Left ventricle myocardium inferior (tissue), 1 donor: Measurements from ENCODE around the gene DTWD2. TPM values are rescaled to one million over a fixed set of nuclear protein-coding genes. Genes with fewer than 3 reads are reported as not detected.
"Not testable (repeated sequence)": the region's sequence is repeated elsewhere in the genome, so short reads cannot be mapped to it uniquely, and the experiment has no call there.

Experiments used
- DNase-seq: peaks from one replicate; pipeline ENCODE4 v3.0.0-alpha.2; 2020
- H3K27ac ChIP-seq: fragments of 200-600 bp; replicated peaks from 2 replicates; pipeline ENCODE4 v1.8.0; 2021
- H3K27me3 ChIP-seq: fragments of 200-600 bp; 2 replicates; pipeline ENCODE4 v1.8.0; 2021; ENCODE audit warnings: low read depth
- H3K36me3 ChIP-seq: fragments of 200-600 bp; 2 replicates; pipeline ENCODE4 v1.8.0; 2021
- H3K4me1 ChIP-seq: fragments of 200-600 bp; 2 replicates; pipeline ENCODE4 v1.8.0; 2021
- H3K4me3 ChIP-seq: fragments of 200-600 bp; 2 replicates; pipeline ENCODE4 v1.8.0; 2021; ENCODE audit warnings: mild to moderate bottlenecking, moderate library complexity
- H3K9me3 ChIP-seq: fragments of 200-600 bp; replicated peaks from 2 replicates; pipeline ENCODE4 v1.8.0; 2021
- intact Hi-C: fragments of 100-400 bp; cut with micrococcal nuclease; formaldehyde crosslinking; loops from one replicate; pipeline ENCODE4 v1.11.0; 2022
- total RNA-seq: library from RNA; stranded (reverse); fragmentation: NEBNext Ultra II Directional; extraction: Animal tissue kit (Norgen Biotek cat#: 25700); gene quantifications from one replicate; pipeline ENCODE4 v1.2.1, GENCODE V29; 2021
- TF ChIP-seq, protein P1 (sequence below): fragments of 200-600 bp; IDR thresholded peaks from 2 replicates; pipeline ENCODE4 v1.8.0; 2021; ENCODE audit warnings: antibody characterized with exemption, mild to moderate bottlenecking, borderline replicate concordance
- donor health status: DM: no; HTN: yes; CAD: no; lungs with severe emphysema.

The DTWD2 gene
- total RNA-seq, 1 donor from 2014 or later = 14.7 TPM

DNA sequence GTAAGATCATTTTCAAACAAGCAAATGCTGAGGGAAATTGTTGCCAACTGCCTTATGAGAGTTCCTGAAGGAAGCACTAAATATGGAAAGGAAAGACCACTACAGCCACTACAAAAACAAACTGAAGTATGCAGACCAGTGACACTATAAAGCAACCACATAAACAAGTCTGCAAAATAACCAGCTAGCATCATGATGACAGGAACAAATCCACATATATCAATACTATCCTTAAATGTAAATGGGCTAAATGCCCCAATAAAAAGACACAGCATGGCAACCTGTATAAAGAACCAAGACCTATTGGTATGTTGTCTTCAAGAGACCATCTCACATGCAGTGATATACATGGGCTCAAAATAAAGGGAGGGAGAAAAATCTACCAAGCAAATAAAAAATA lies 113.2 kb downstream of the DTWD2 start:
- Histone ChIP-seq H3K27ac (no peak overlapping the region), H3K36me3 (peaks cover 13% of the 10 kb centered on the region), H3K9me3 (peaks cover 60% of the 10 kb centered on the region), H3K4me1 (no peaks in the 10 kb centered on the region), H3K27me3 (no peaks in the 10 kb centered on the region), H3K4me3 (no peak overlapping the region)
- TF ChIP-seq, protein P1, sequence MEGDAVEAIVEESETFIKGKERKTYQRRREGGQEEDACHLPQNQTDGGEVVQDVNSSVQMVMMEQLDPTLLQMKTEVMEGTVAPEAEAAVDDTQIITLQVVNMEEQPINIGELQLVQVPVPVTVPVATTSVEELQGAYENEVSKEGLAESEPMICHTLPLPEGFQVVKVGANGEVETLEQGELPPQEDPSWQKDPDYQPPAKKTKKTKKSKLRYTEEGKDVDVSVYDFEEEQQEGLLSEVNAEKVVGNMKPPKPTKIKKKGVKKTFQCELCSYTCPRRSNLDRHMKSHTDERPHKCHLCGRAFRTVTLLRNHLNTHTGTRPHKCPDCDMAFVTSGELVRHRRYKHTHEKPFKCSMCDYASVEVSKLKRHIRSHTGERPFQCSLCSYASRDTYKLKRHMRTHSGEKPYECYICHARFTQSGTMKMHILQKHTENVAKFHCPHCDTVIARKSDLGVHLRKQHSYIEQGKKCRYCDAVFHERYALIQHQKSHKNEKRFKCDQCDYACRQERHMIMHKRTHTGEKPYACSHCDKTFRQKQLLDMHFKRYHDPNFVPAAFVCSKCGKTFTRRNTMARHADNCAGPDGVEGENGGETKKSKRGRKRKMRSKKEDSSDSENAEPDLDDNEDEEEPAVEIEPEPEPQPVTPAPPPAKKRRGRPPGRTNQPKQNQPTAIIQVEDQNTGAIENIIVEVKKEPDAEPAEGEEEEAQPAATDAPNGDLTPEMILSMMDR = no peak
- intact Hi-C loops = no loop called here
- DNase-seq = no peak

DNA sequence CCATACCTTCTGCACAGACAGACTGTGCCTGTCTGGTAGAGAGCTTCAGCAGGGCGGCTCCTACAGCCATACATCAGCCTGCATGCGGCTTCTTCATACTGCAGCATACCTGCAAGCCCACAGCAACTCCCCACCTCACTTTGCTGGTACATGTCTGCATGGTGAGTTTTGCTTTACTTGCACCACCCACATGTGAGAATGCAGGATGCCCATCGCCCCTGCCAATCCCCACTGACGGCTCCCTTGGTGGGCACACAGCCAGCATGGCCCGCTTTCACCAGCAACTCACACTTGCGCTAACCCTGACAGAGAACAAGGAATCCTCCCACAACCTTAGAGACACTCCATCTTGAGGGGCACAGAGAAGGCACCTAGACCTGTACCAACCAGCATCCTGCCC lies 114.9 kb downstream of the DTWD2 start:
- peaks cover 13% of the 10 kb centered on the region for H3K36me3 ChIP-seq
- H3K27me3 ChIP-seq = no peaks in the 10 kb centered on the region
- peaks cover 48% of the 10 kb centered on the region for H3K9me3 ChIP-seq
- H3K27ac ChIP-seq = no peak overlapping the region
- TF ChIP-seq, protein P1 = no peak
- H3K4me1 ChIP-seq = no peaks in the 10 kb centered on the region
- intact Hi-C loops = no loop called here
- H3K4me3 ChIP-seq = no peak overlapping the region
- DNase-seq = no peak

DNA sequence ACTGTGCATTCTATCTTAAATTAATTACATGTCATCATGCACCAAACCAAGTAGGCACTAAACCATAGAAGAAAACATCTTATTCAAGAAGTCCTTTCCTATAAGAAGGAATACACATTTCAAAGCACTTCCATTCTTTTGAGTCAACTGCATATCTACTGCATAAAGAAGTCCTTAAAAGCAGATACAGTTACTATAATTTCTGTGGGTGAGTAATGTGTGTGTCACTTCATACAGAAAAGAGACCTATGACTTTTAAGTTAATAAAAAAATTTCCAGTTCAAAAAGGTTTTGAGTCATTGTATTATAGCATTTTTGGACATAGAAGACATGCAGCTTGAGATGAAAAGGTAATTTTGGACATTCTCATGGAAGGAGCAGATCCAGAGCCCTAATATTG lies 125.0 kb downstream of the DTWD2 start:
- Histone ChIP-seq H3K4me1 (no peaks in the 10 kb centered on the region), H3K9me3 (no peaks in the 10 kb centered on the region), H3K4me3 (no peak overlapping the region), H3K27me3 (no peaks in the 10 kb centered on the region), H3K27ac (no peak overlapping the region), H3K36me3 (no peaks in the 10 kb centered on the region)
- TF ChIP-seq, protein P1 = no peak
- intact Hi-C loops = no loop called here
- no peak for DNase-seq

DNA sequence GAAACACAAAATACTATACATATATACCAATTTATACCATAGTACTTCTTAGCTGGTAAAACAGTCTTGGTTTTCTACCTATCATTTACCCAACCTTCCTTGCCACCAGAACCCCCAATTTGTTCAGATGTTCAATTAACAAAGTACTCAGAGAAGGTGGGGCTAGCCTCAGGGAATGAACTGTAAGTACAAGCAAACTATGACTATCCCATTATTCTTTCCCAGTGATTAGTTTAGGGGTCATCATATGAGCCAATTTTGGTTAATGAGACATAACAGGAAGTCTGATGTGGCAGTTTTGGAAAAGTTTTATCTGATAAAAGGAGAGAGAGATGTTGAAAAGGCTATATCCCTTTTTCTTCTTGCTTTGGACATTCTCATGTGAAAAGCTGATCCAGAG lies 125.8 kb downstream of the DTWD2 start:
- no peaks in the 10 kb centered on the region for H3K36me3 ChIP-seq
- DNase-seq = no peak
- H3K9me3 ChIP-seq = no peaks in the 10 kb centered on the region
- H3K27me3 ChIP-seq = no peaks in the 10 kb centered on the region
- no peaks in the 10 kb centered on the region for H3K4me1 ChIP-seq
- no peak overlapping the region for H3K4me3 ChIP-seq
- intact Hi-C loops = no loop called here
- TF ChIP-seq, protein P1 = no peak
- no peak overlapping the region for H3K27ac ChIP-seq

DNA sequence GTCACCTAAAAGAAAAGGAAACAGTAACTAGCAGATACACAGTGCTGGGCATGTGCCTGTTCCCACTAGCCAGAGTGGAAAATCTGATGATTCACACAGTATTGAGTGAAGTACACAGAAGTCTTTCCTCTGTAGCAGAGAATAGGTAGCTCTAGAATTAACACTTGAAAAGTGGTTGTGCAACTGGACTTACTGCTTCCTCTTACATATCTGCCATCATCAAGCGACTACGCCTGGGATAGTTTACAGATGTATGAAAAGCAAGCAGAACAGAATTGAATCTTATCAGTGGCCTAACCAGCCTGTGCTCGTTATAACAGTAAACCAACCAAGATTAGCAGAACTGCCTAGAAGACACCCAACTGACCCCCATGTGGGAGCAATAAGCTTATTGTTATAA lies 130.6 kb downstream of the DTWD2 start:
- Histone ChIP-seq H3K27ac (no peak overlapping the region), H3K9me3 (peaks cover 10% of the 10 kb centered on the region), H3K4me3 (no peak overlapping the region), H3K4me1 (no peaks in the 10 kb centered on the region), H3K36me3 (no peaks in the 10 kb centered on the region), H3K27me3 (no peaks in the 10 kb centered on the region)
- intact Hi-C loops = no loop called here
- DNase-seq = no peak
- TF ChIP-seq, protein P1 = no peak

DNA sequence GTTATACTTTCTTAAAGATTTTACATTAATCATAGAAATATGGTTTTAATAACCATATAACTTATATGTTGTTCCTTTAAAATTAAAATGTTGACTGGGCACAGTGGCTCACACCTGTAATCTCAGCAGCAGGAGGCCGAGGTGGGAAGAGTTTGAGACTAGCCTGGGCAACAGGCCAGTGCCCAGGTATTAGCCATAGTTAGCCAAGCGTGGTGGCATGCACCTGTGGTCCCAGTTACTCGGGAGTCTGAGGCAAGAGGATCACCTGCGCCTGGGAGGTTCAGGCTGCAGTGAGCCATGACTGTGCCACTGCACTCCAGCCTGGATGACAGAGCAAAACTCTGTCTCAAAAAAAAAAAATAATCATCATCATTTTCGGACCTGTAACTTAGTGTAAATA lies 133.5 kb downstream of the DTWD2 start:
- DNase-seq = no peak
- Histone ChIP-seq H3K27me3 (no peaks in the 10 kb centered on the region), H3K36me3 (no peaks in the 10 kb centered on the region), H3K4me1 (no peaks in the 10 kb centered on the region), H3K27ac (no peak overlapping the region), H3K4me3 (no peak overlapping the region), H3K9me3 (peaks cover 33% of the 10 kb centered on the region)
- intact Hi-C loops = no loop called here
- TF ChIP-seq, protein P1 = no peak

DNA sequence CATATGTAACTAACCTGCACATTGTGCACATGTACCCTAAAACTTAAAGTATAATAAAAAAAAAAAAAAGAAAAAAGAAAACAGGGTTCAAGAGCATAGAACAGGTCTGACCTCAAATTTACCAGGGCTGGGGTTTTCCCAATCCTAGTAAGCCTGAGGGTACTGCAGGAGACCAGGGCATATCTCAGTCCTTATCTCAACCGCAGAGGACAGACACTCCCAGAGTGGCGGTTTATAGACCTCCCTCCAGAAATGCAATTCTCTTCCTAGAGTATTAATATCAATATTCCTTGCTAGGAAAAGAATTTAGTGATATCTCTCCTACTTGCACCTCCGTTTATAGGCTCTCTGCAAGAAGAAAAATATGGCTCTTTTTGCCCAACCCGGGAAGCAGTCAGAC lies 136.6 kb downstream of the DTWD2 start:
- H3K36me3 ChIP-seq, intact Hi-C loops, DNase-seq, H3K27ac ChIP-seq, H3K4me1 ChIP-seq, H3K27me3 ChIP-seq, H3K4me3 ChIP-seq: not testable (repeated sequence)
- H3K9me3 ChIP-seq = peaks cover 33% of the 10 kb centered on the region

DNA sequence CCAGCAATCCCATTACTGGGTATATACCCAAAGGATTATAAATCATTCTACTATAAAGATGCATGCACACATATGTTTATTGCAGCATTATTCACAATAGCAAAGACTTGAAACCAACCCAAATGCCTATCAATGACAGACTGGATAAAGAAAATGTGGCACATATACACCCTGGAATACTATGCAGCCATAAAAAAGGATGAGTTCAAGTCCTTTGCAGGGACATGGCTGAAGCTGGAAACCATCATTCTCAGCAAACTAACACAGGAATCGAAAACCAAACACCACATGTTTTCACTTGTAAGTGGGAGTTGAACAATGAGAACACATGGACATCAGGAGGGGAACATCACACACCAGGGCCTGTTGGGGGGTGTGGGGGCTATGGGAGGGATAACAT lies 138.8 kb downstream of the DTWD2 start:
- H3K27me3 ChIP-seq, intact Hi-C loops, H3K27ac ChIP-seq, H3K4me1 ChIP-seq, H3K36me3 ChIP-seq, H3K4me3 ChIP-seq, DNase-seq: not testable (repeated sequence)
- peaks cover 33% of the 10 kb centered on the region for H3K9me3 ChIP-seq
